ENCODE measurements around the gene MPEG1. TPM values are rescaled to one million over a fixed set of nuclear protein-coding genes. Genes with fewer than 3 reads are reported as not detected.

MPEG1 gene
- total RNA-seq, 8 experiments from 2014 or later, result 0.15 to 1.4 (median 0.90) TPM; not detected in 1

DNA sequence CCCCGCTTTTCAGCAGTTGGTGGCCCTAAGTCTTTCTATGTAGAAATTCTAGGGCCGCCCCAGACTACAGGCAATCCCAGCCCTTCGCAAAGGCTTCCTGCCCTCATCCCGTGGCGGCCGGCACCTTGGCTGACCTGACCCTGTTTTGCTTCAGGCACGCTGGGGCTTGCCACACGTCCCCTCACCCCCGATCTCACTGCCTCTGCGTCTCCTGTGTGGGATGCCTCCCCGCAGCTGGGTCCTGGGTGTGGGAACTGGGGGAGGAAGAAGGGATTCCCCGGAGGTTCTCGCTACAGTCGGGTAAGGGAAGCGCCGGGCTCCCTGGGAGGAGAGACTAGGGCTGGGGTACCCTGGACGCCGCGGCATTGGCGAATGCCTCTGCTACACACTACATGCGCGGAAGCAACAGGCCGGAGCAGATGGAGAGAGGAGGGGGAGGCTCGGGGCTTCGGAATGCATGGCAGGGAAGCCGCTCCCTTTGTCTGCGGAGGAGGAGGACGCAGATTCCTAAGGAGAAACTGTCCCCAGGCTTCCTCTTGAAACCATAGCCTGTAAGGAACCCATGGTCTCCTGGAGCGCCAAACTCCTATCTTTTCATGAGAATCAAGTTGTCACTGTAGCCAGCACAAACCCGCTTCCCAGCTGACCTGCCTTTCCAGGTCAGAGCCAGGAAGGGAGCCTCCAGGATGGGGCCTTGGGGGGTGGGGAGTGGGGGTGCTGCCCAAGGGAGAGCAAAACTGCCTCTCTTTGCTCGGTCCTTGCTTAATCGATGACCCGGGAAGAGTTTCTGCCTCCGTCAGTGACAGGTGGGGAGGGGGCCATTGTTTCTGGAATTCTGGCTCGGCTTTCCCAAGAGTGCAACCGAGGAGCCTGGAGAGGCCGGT lies 39.4 kb downstream of the MPEG1 start:
- Histone ChIP-seq H3K4me3 (peak overlapping the region; percentile 70 to 99 (median 82)), H3K27ac (peak overlapping the region; percentile 90 to 99), H3K4me1 (replicated peaks in 1 of 2) (peaks cover 31 to 34% of the 10 kb centered on the region in 2 donors)
- 0 to 20% (median 2%) methylated on average over 1 to 11 of the region's 37 CpGs; no CpG with 5 or more reads in 4 of the 10 experiments for WGBS, 10 experiments
- in situ Hi-C loops (cut with MboI; ENCODE audit: low pct_unique_long_range_greater_than_20kb in 2 of 9, low sequenced_read_pairs in 9 of 9, unreplicated experiment in 9 of 9), result no loop called here
- peak; percentile 1 to 42 (median 26) for ATAC-seq (replicated peaks in 6 of 8)

GRCh38 chr11:59172345-59173079 lies 40.2 kb downstream of the MPEG1 start:
- WGBS, 10 experiments, result 0% methylated on average over 1 to 3 of the region's 70 CpGs; no CpG with 5 or more reads in 8 of the 10 experiments
- peak overlapping the region; percentile 90 to 99 for H3K27ac ChIP-seq
- in situ Hi-C loops (cut with MboI; ENCODE audit: low pct_unique_long_range_greater_than_20kb in 2 of 9, low sequenced_read_pairs in 9 of 9, unreplicated experiment in 9 of 9), result no loop called here

GRCh38 chr11:59171508-59172322 lies 41.0 kb downstream of the MPEG1 start, which contains the start of gene DTX4:
DTX4 (plus strand) TSS chr11:59172132; CDS start chr11:59172596, 464 bp downstream.
- Histone ChIP-seq H3K4me3 (peak within 1 kb of the TSS; percentile 70 to 99 (median 82)), H3K4me1 (replicated peaks in 1 of 2) (peaks cover 21 to 24% of the 10 kb centered on the region in 2 donors), H3K27ac (peak within 1 kb of the TSS; percentile 90 to 99)
- 0 to 40% (median 0%) methylated on average over 1 to 17 of the region's 64 CpGs; no CpG with 5 or more reads in 1 of the 10 experiments for WGBS, 10 experiments
- peak; percentile 71 to 88 (median 81) for ATAC-seq (replicated peaks in 6 of 8)
- in situ Hi-C loops (cut with MboI; ENCODE audit: low pct_unique_long_range_greater_than_20kb in 2 of 9, low sequenced_read_pairs in 9 of 9, unreplicated experiment in 9 of 9), result no loop called here

More at GRCh38 chr11:59172345-59173079, 40.2 kb downstream of the MPEG1 start:
- Histone ChIP-seq H3K4me1 (replicated peaks in 1 of 2) (peaks cover 27 to 31% of the 10 kb centered on the region in 2 donors), H3K4me3 (peak overlapping the region; percentile 70 to 99 (median 82))
- ATAC-seq (replicated peaks in 6 of 8), result peak; percentile 3 to 37 (median 20)

DNA sequence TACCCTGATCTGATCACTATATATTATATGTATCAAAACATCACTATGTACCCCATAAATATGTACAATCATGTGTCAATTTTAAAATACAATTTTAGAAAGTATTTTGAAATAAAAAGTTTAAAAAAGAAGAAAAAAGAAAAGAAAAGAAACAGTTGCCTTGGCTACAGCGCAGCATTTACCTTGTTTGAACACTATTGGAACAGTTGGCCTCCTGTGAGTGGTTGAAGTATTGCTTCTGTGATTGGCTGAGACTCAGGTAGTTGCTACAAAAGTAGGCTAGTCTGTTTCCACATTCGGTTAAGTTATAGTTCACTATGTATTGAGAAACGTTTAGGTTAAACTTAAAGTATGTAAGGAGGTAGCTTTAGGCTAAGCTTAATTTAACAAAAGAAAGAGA lies 48.7 kb downstream of the MPEG1 start:
- no peak overlapping the region for H3K27ac ChIP-seq
- in situ Hi-C loops (cut with MboI; ENCODE audit: low pct_unique_long_range_greater_than_20kb in 2 of 9, low sequenced_read_pairs in 9 of 9, unreplicated experiment in 9 of 9), result loop anchor here in 1 of 9 experiments (10.0 kb wide), 1 partner anchor 261 kb away; the partner anchor contains the start of gene OR5A2
- no peak overlapping the region for H3K4me3 ChIP-seq
- 33 to 100% (median 83%) methylated on average over 1 to 3 of the region's 3 CpGs for WGBS, 10 experiments
- ATAC-seq (replicated peaks in 6 of 8), result no peak
- no peaks in the 10 kb centered on the region for H3K4me1 ChIP-seq (replicated peaks in 1 of 2)

Other genes starting within 250 kb of the MPEG1 start
- gene GLYATL1B, start 126.6 kb downstream of the MPEG1 start, total RNA-seq, result not detected
- 10 to 100 TPM in 3 of 8 experiments, 1 to 10 TPM in 3, under 1 TPM in 2; 0.10 to 26.7 (median 1.4) TPM for gene FAM111B, start 105.7 kb downstream of the MPEG1 start, total RNA-seq
- 10 to 100 TPM in 4 of 8 experiments, 1 to 10 TPM in 4; 2.3 to 38.9 (median 15.4) TPM for gene FAM111A, start 70.1 kb downstream of the MPEG1 start, total RNA-seq
- 100 to 1,000 TPM in 1 of 8 experiments, 10 to 100 TPM in 4, 1 to 10 TPM in 1, under 1 TPM in 2; 0.15 to 108 (median 41.7) TPM for gene DTX4, start 40.8 kb downstream of the MPEG1 start, total RNA-seq
- gene OR5AN1, start 146.0 kb upstream of the MPEG1 start, total RNA-seq, result under 1 TPM in 6 of 8 experiments, not detected in 2; under 0.01 to 0.43 (median 0.05) TPM
- under 1 TPM in 6 of 8 experiments, not detected in 2; 0.04 to 0.52 (median 0.12) TPM for gene OR5A2, start 213.5 kb upstream of the MPEG1 start, total RNA-seq
- gene OR5A1, start 223.5 kb upstream of the MPEG1 start, total RNA-seq, result under 1 TPM in 5 of 8 experiments, not detected in 3; 0.05 to 0.33 (median 0.10) TPM
- gene OR4D6, start 244.0 kb upstream of the MPEG1 start, total RNA-seq, result under 1 TPM in 1 of 8 experiments, not detected in 7; 0.57 TPM

All from motor neuron (in vitro differentiated cells).